Activated CD4-positive, alpha-beta T cell treated with anti-CD3 and anti-CD28 coated beads for 4 hours (primary cell): Measurements from ENCODE around the gene SP2.

Source experiments
- DNase-seq, 2 donors: peaks; one replicate each; pipeline ENCODE4 v3.0.0-alpha.2; 2020

SP2 gene

GRCh38 chr17:47953909-47954308, 57.9 kb downstream of the SP2 start:
- DNase-seq: no peak

GRCh38 chr17:47955497-47956461, 59.7 kb downstream of the SP2 start:
- DNase-seq: no peak

- DNase-seq: no peak
These were observed 61.0 kb downstream of the SP2 start for GRCh38 chr17:47956791-47957590.

GRCh38 chr17:47957591-47958490, 61.8 kb downstream of the SP2 start, which contains the start of gene PRR15L:
Gene PRR15L (minus strand): TSS chr17:47957883. CDS start chr17:47953234, 4,649 bp downstream.
- no peak for DNase-seq

- DNase-seq: no peak
These were observed 64.0 kb downstream of the SP2 start for GRCh38 chr17:47959825-47960655.

- no peak for DNase-seq
These were observed 65.4 kb downstream of the SP2 start for GRCh38 chr17:47961406-47961805.

- DNase-seq: no peak
These were observed 66.9 kb downstream of the SP2 start for GRCh38 chr17:47962901-47963300.

- no peak for DNase-seq
These were observed 68.8 kb downstream of the SP2 start for GRCh38 chr17:47964856-47965255.

- no peak for DNase-seq
These were observed 70.1 kb downstream of the SP2 start for GRCh38 chr17:47966079-47966519.

GRCh38 chr17:47967607-47968252, 71.7 kb downstream of the SP2 start:
- no peak for DNase-seq

- no peak for DNase-seq
These were observed 72.8 kb downstream of the SP2 start for GRCh38 chr17:47968836-47969235.

- DNase-seq: no peak
These were observed 74.1 kb downstream of the SP2 start for GRCh38 chr17:47969930-47970724.

- peak; percentile 99 for DNase-seq
These were observed 74.9 kb downstream of the SP2 start, which contains the start of gene CDK5RAP3 for GRCh38 chr17:47970725-47971499. Gene CDK5RAP3 (plus strand): TSS chr17:47971113. CDS start chr17:47971147, 34 bp downstream.

- DNase-seq: no peak
These were observed 77.5 kb downstream of the SP2 start for GRCh38 chr17:47973541-47973940.

- DNase-seq: no peak
These were observed 79.3 kb downstream of the SP2 start for GRCh38 chr17:47975189-47975822.

GRCh38 chr17:47975823-47976205, 79.8 kb downstream of the SP2 start:
- DNase-seq: no peak

- peak; percentile 41 to 47 for DNase-seq
These were observed 82.3 kb downstream of the SP2 start for GRCh38 chr17:47978324-47978723.
